ENCODE data around the gene LPCAT4.

LPCAT4 gene, protein sequence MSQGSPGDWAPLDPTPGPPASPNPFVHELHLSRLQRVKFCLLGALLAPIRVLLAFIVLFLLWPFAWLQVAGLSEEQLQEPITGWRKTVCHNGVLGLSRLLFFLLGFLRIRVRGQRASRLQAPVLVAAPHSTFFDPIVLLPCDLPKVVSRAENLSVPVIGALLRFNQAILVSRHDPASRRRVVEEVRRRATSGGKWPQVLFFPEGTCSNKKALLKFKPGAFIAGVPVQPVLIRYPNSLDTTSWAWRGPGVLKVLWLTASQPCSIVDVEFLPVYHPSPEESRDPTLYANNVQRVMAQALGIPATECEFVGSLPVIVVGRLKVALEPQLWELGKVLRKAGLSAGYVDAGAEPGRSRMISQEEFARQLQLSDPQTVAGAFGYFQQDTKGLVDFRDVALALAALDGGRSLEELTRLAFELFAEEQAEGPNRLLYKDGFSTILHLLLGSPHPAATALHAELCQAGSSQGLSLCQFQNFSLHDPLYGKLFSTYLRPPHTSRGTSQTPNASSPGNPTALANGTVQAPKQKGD

DNA sequence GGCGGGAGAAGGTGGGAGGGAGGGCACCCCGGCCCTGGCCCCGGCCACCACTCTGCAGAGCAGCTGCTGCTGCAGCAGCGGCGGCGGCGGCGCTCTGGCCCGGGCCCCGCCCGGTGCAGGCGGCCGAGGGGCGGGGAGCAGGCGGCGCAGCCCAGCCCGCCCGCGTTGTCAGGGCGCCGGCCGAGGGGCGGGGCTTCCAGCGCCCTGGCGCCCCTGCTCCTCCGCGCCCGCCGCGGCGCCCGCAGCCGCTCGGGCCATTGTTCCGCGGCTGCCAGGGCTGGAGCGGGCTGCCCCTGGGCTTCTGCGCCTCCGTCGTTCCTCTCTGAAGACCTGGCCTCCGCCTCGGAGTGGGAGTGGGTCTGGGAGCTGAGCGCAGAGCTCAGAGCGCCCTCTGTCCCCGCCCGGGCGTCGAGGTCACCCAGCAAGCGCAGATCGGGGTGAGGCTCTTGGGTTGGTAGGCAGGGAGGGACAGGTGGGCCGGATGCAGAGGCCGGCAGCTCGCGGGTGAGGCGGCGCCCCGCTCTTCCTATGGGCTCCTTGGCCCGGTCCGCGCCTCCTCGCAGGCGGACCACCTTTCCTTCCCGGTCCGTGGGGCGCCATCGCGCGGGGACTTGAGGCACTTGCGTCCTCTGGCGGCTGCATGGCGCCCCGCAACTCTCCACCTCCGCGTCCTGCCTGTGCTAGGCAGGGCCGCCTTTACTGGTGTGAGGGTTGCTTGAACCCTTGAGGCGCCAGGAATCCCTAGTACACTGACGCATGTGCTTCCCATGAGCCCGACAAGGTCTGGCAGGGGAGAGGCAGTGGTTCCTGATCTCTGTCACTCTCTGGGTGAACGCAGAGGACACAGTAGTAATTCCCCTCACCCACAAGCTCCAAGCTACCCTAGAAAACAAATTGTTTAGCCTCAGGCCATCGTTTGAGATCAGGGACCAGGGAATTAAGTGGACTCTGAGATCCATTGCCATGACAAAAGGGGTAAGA, at the start of gene LPCAT4:
LPCAT4 (minus strand) TSS at position 96 of the 981 bp plus-strand sequence. CDS start 96 bp downstream, outside the sequence.
- no peak for TF ChIP-seq GATA2 (IDR thresholded peaks at IDR 0.05; ENCODE audit: low read depth, low read length)
- no peak for TF ChIP-seq GATA3 (IDR thresholded peaks at IDR 0.05; ENCODE audit: low read depth, low read length)

DNA sequence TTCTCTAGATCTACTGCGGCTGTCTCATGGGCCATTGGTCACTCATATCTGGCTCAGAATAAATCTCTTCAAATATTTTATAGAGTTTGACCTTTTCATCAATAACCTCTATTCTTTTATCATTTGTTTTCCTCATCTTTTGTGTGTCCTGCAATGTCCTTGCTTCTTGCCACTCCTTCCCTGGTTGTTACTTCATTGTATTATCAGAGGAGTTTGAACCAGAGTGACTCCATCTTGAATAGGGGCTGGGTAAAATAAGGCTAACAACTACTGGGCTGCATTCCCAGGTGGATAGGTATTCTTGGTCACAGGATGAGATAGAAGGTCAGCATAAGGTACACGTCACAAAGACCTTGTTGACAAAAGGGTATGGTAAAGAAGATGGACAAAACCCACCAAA, 9.9 kb upstream of the LPCAT4 start:
- TF ChIP-seq GATA2 (IDR thresholded peaks at IDR 0.05; ENCODE audit: low read depth, low read length) (no peak), GATA3 (IDR thresholded peaks at IDR 0.05; ENCODE audit: low read depth, low read length) (no peak)

GRCh38 chr15:34374816-34375215, 7.8 kb upstream of the LPCAT4 start:
- TF ChIP-seq GATA2 (IDR thresholded peaks at IDR 0.05; ENCODE audit: low read depth, low read length) (no peak), GATA3 (IDR thresholded peaks at IDR 0.05; ENCODE audit: low read depth, low read length) (no peak)

- TF ChIP-seq GATA2 (IDR thresholded peaks at IDR 0.05; ENCODE audit: low read depth, low read length) = no peak
- no peak for TF ChIP-seq GATA3 (IDR thresholded peaks at IDR 0.05; ENCODE audit: low read depth, low read length)
Measured at GRCh38 chr15:34373951-34374350, 7.0 kb upstream of the LPCAT4 start.

- TF ChIP-seq GATA3 (IDR thresholded peaks at IDR 0.05; ENCODE audit: low read depth, low read length) (no peak), GATA2 (IDR thresholded peaks at IDR 0.05; ENCODE audit: low read depth, low read length) (no peak)
Measured at GRCh38 chr15:34370643-34371042, 3.6 kb upstream of the LPCAT4 start.

- TF ChIP-seq GATA2 (IDR thresholded peaks at IDR 0.05; ENCODE audit: low read depth, low read length) (no peak), GATA3 (IDR thresholded peaks at IDR 0.05; ENCODE audit: low read depth, low read length) (no peak)
Measured at GRCh38 chr15:34370129-34370528, 3.1 kb upstream of the LPCAT4 start.

- TF ChIP-seq GATA3 (IDR thresholded peaks at IDR 0.05; ENCODE audit: low read depth, low read length) (no peak), GATA2 (IDR thresholded peaks at IDR 0.05; ENCODE audit: low read depth, low read length) (no peak)
Measured at GRCh38 chr15:34366271-34367065, 528 bp downstream of the LPCAT4 start.

GRCh38 chr15:34365836-34366235, 1.2 kb downstream of the LPCAT4 start:
- TF ChIP-seq GATA3 (IDR thresholded peaks at IDR 0.05; ENCODE audit: low read depth, low read length) = no peak
- no peak for TF ChIP-seq GATA2 (IDR thresholded peaks at IDR 0.05; ENCODE audit: low read depth, low read length)

- TF ChIP-seq GATA3 (IDR thresholded peaks at IDR 0.05; ENCODE audit: low read depth, low read length) (no peak), GATA2 (IDR thresholded peaks at IDR 0.05; ENCODE audit: low read depth, low read length) (no peak)
Measured at GRCh38 chr15:34365091-34365825, 1.7 kb downstream of the LPCAT4 start.

GRCh38 chr15:34364041-34364440, 3.0 kb downstream of the LPCAT4 start:
- TF ChIP-seq GATA3 (IDR thresholded peaks at IDR 0.05; ENCODE audit: low read depth, low read length) = no peak
- TF ChIP-seq GATA2 (IDR thresholded peaks at IDR 0.05; ENCODE audit: low read depth, low read length) = no peak

DNA sequence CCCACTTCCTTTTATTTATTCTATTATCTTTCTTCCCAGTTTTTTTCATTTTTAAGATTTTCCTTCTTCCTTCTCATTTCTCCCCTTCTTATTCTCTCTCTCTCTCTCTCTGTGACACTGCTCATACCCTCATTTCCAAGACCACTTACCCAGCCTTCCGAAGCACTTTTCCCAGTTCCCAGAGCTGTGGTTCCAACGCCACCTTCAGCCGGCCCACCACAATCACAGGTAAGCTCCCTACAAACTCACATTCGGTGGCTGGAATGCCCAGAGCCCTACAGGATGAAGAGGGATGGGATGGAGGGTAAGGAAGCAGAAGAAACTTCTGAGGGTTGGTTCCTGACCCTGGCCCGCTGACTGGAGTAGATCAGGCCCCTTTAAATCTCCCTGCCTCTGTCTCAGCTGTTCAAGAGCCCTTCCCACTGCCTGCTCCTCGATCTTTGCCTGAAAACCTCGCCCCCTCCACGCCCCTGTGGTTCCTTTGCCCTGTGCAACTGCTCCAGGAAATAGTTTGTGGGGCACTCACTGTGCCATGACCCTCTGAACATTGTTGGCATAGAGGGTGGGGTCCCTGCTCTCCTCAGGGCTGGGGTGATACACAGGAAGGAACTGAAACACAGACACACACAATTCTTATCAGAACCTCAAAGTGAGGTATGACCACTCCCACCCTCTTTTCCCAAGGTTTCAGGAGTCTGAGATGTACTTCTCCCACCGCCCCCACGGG, 4.8 kb downstream of the LPCAT4 start:
- no peak for TF ChIP-seq GATA3 (IDR thresholded peaks at IDR 0.05; ENCODE audit: low read depth, low read length)
- no peak for TF ChIP-seq GATA2 (IDR thresholded peaks at IDR 0.05; ENCODE audit: low read depth, low read length)

GRCh38 chr15:34361278-34361677, 5.7 kb downstream of the LPCAT4 start:
- TF ChIP-seq GATA2 (IDR thresholded peaks at IDR 0.05; ENCODE audit: low read depth, low read length) = no peak
- TF ChIP-seq GATA3 (IDR thresholded peaks at IDR 0.05; ENCODE audit: low read depth, low read length) = no peak
